ENCODE data around the gene ATP8A2.
"Not testable (repeated sequence)": the region's sequence is repeated elsewhere in the genome, so short reads cannot be mapped to it uniquely, and the experiment has no call there.

ATP8A2 gene

GRCh38 chr13:25538276-25538675 is 166.5 kb downstream of the ATP8A2 start:
- H3K36me3 Mint-ChIP-seq (ENCODE audit: low read depth) = no peaks in the 10 kb centered on the region
- H3K27me3 Mint-ChIP-seq (ENCODE audit: low read depth, poor library complexity) = peaks cover 10% of the 10 kb centered on the region
- TF ChIP-seq CTCF (IDR thresholded peaks at IDR 0.05) = no peak
- no peaks in the 10 kb centered on the region for H3K9me3 Mint-ChIP-seq
- DNase-seq = no peak
- no peak overlapping the region for H3K27ac Mint-ChIP-seq
- no peak overlapping the region for H3K4me3 Mint-ChIP-seq
- H3K4me1 Mint-ChIP-seq = no peaks in the 10 kb centered on the region

DNA sequence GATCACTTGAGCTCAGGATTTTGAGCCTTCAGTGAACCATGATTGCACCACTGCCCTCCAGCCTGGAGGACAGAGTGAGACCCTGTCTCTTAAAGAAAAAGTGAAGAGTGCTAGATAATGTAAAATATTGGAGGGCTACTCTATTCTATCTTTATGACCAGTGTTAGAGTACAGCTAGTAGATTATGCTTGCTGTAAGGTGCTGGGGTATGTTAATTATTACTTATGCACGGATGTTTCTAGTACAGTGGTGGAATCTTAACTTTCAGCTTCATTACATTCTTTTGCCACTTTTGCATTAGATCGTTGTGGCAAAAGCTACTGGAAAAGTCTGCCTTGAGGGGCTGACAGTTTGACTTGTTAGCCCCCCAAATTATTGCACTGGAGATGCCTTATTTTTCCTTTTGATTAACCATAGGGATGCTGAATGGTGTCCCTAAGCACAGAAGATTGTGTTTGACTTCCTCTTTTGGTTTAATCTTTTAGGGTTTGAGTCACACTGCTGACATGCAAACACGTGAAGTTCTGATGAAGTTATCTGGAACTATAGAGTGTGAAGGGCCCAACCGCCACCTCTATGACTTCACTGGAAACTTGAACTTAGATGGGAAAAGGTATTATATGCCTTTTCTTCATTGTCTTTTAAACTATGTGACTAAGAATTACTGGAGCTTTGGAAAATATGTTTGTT is 169.8 kb downstream of the ATP8A2 start:
- Mint-ChIP-seq H3K9me3 (no peaks in the 10 kb centered on the region), H3K27me3 (ENCODE audit: low read depth, poor library complexity) (peaks cover 4% of the 10 kb centered on the region), H3K4me3 (no peak overlapping the region), H3K36me3 (ENCODE audit: low read depth) (no peaks in the 10 kb centered on the region), H3K27ac (no peak overlapping the region), H3K4me1 (peaks cover 12% of the 10 kb centered on the region)
- TF ChIP-seq CTCF (IDR thresholded peaks at IDR 0.05) = no peak
- no peak for DNase-seq

DNA sequence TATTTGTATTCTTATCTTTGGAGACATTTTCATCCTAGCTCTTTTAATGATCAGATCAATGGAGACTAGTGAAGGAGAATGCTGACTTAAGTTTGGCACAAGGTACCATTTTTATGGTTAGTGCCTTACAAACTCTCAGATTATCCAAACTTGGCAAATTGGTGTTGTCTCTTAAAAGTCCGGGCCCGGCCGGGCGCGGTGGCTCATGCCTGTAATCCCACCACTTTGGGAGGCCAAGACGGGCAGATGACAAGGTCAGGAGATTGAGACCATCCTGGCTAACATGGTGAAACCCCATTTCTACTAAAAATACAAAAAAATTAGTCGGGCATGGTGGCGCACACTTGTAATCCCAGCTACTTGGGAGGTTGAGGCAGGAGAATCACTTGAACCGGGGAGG is 177.2 kb downstream of the ATP8A2 start:
- H3K4me3 Mint-ChIP-seq; DNase-seq; H3K36me3 Mint-ChIP-seq (ENCODE audit: low read depth); H3K27ac Mint-ChIP-seq; H3K9me3 Mint-ChIP-seq; H3K27me3 Mint-ChIP-seq (ENCODE audit: low read depth, poor library complexity): not testable (repeated sequence)
- H3K4me1 Mint-ChIP-seq = peaks cover 12% of the 10 kb centered on the region

GRCh38 chr13:25561812-25562211 is 190.0 kb downstream of the ATP8A2 start:
- Mint-ChIP-seq H3K27me3 (ENCODE audit: low read depth, poor library complexity) (peaks cover 6% of the 10 kb centered on the region), H3K36me3 (ENCODE audit: low read depth) (no peaks in the 10 kb centered on the region), H3K4me3 (no peak overlapping the region)

DNA sequence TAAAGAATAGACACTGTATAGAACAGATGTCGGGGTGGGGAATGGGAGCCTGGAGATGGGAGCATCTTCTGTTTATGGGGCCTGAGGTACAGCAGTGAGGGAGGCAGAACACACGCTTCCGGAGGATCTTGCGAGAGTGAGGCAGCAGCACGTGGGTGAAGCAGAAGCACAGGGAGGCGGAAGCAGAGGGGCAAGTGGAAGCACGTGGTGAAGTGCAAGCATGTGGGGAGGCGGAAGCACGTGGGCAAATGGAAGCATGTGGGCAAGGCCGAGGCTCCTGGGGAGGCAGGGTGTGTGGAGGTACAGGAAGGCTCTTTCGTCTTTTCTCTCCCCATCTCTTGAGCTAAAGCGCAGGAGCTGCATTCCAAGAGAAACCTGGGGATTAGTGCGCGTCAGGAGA is 198.4 kb downstream of the ATP8A2 start:
- no peaks in the 10 kb centered on the region for H3K36me3 Mint-ChIP-seq (ENCODE audit: low read depth)
- H3K4me3 Mint-ChIP-seq = no peak overlapping the region
- DNase-seq = no peak
- no peak overlapping the region for H3K27ac Mint-ChIP-seq
- H3K4me1 Mint-ChIP-seq = peaks cover 10% of the 10 kb centered on the region
- TF ChIP-seq CTCF (IDR thresholded peaks at IDR 0.05) = no peak
- peaks cover 10% of the 10 kb centered on the region for H3K27me3 Mint-ChIP-seq (ENCODE audit: low read depth, poor library complexity)
- H3K9me3 Mint-ChIP-seq = no peaks in the 10 kb centered on the region

More at GRCh38 chr13:25561812-25562211, 190.0 kb downstream of the ATP8A2 start:
- H3K9me3 Mint-ChIP-seq = peaks cover 4% of the 10 kb centered on the region
- no peak for DNase-seq
- TF ChIP-seq CTCF (IDR thresholded peaks at IDR 0.05) = no peak
- no peak overlapping the region for H3K27ac Mint-ChIP-seq
- no peaks in the 10 kb centered on the region for H3K4me1 Mint-ChIP-seq

- no peak for DNase-seq
- Mint-ChIP-seq H3K27ac (no peak overlapping the region), H3K4me1 (peaks cover 20% of the 10 kb centered on the region), H3K36me3 (ENCODE audit: low read depth) (no peaks in the 10 kb centered on the region), H3K27me3 (ENCODE audit: low read depth, poor library complexity) (peaks cover 12% of the 10 kb centered on the region), H3K9me3 (no peaks in the 10 kb centered on the region), H3K4me3 (no peak overlapping the region)
- TF ChIP-seq CTCF (IDR thresholded peaks at IDR 0.05) = no peak
These were observed 199.5 kb downstream of the ATP8A2 start for GRCh38 chr13:25571237-25571636.

DNA sequence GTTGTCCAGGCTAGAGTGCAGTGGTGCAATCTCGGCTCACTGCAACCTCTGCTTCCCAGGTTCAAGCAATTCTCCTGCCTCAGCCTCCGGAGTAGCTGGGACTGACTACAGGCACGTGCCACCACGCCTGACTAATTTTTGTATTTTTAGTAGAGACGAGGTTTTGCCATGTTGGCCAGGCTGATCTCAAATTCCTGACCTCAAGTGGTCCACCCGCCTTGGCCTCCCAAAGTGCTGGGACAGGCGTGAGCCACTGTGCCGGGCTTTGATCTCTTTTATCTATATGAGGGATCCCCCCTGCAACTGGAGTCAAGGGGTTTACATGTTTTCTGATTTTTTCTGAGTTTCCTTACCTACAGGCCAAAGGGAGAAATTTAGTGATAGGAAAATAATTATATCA is 200.4 kb downstream of the ATP8A2 start:
- H3K9me3 Mint-ChIP-seq; H3K36me3 Mint-ChIP-seq (ENCODE audit: low read depth); H3K27ac Mint-ChIP-seq; H3K4me3 Mint-ChIP-seq; DNase-seq: not testable (repeated sequence)
- Mint-ChIP-seq H3K4me1 (peaks cover 22% of the 10 kb centered on the region), H3K27me3 (ENCODE audit: low read depth, poor library complexity) (peaks cover 14% of the 10 kb centered on the region)

Data from nephron progenitor cell (in vitro differentiated cells).